HFF-Myc (cell line): ENCODE results near the gene FBXO21.

ENCODE experiments used
- DNase-seq: peaks from one replicate; pipeline ENCODE4 v3.0.0-alpha.2; 2011; ENCODE audit warnings: low read depth; ENCODE audit errors: extremely low read depth
- H3K4me3 ChIP-seq: replicated peaks from 2 replicates; pipeline ENCODE4 v1.5.1; 2011; ENCODE audit warnings: low read depth, mild to moderate bottlenecking, control low read depth, low read length
- CTCF ChIP-seq: IDR thresholded peaks from 2 replicates; pipeline ENCODE4 v1.5.1; 2012; ENCODE audit warnings: mild to moderate bottlenecking, low read depth, low read length, control low read depth; ENCODE audit errors: missing control alignments

FBXO21 gene

GRCh38 chr12:117147639-117148038 is 42.6 kb downstream of the FBXO21 start:
- TF ChIP-seq CTCF: no peak

GRCh38 chr12:117145597-117146154 is 44.6 kb downstream of the FBXO21 start:
- no peak overlapping the region for H3K4me3 ChIP-seq
- no peak for TF ChIP-seq CTCF
- DNase-seq: no peak

More at GRCh38 chr12:117147639-117148038, 42.6 kb downstream of the FBXO21 start:
- no peak for DNase-seq
- H3K4me3 ChIP-seq: no peak overlapping the region

- DNase-seq: no peak
- TF ChIP-seq CTCF: no peak
- no peak overlapping the region for H3K4me3 ChIP-seq
Measured at GRCh38 chr12:117144599-117144998, 45.7 kb downstream of the FBXO21 start.

GRCh38 chr12:117143008-117143532 is 47.2 kb downstream of the FBXO21 start:
- no peak for TF ChIP-seq CTCF
- H3K4me3 ChIP-seq: no peak overlapping the region
- no peak for DNase-seq

- TF ChIP-seq CTCF: no peak
- no peak for DNase-seq
Measured at GRCh38 chr12:117142094-117142493, 48.2 kb downstream of the FBXO21 start.

GRCh38 chr12:117141097-117141898 is 49.0 kb downstream of the FBXO21 start:
- H3K4me3 ChIP-seq: no peak overlapping the region
- TF ChIP-seq CTCF: no peak
- no peak for DNase-seq

More at GRCh38 chr12:117142094-117142493, 48.2 kb downstream of the FBXO21 start:
- H3K4me3 ChIP-seq: no peak overlapping the region
